HEK293 (cell line): Measurements from ENCODE around the gene NUP210.

Source experiments
- CTCF ChIA-PET: fragments of 350-600 bp; formaldehyde crosslinking; extraction: SDS; loops from one replicate; lab custom pipeline; 2021; ENCODE audit warnings: antibody characterized with exemption; lab: Yijun Ruan, JAX
- POLR2A ChIA-PET: fragments of 300-600 bp; formaldehyde crosslinking; extraction: SDS; loops from one replicate; lab custom pipeline; 2020; ENCODE audit warnings: antibody characterized with exemption, inconsistent platforms; lab: Yijun Ruan, JAX
- H3K27ac ChIP-seq: fragments of 200-500 bp; sonication (Bioruptor generic); 2 replicates; pipeline ENCODE4 v1.5.1; 2014; ENCODE audit warnings: low read depth, low read length, control low read depth, inconsistent platforms; ENCODE audit errors: extremely low read depth
- H3K36me3 ChIP-seq, 2 experiments: fragments of 200-500 bp in 1 of 2; sonication (Bioruptor generic) in 1 of 2; 1 replicate in 1 of 2; 2 replicates in 1 of 2; pipeline ENCODE4 v1.5.1; 2014 to 2017; ENCODE audit warnings: inconsistent platforms in 2 of 2, low read length in 2 of 2; ENCODE audit not compliant: control insufficient read depth in 2 of 2, insufficient read depth in 1 of 2
- H3K4me1 ChIP-seq: fragments of 200-500 bp; sonication (Bioruptor generic); 2 replicates; pipeline ENCODE4 v1.5.1; 2014; ENCODE audit warnings: mild to moderate bottlenecking, low read length, inconsistent platforms; ENCODE audit not compliant: control insufficient read depth, insufficient read depth
- H3K4me3 ChIP-seq: 2 replicates; pipeline ENCODE4 v1.5.1; 2011; ENCODE audit warnings: low read depth, mild to moderate bottlenecking, control low read depth, low read length, moderate library complexity
- H3K9me3 ChIP-seq: fragments of 200-500 bp; sonication (Bioruptor generic); 2 replicates; pipeline ENCODE4 v1.5.1; 2014; ENCODE audit warnings: low read depth, low read length, inconsistent platforms; ENCODE audit not compliant: control insufficient read depth, insufficient read depth
- KLF7 ChIP-seq: fragments of 450-650 bp; formaldehyde crosslinking; IDR thresholded peaks from 2 replicates; pipeline ENCODE4 v1.5.1; 2016; ENCODE audit warnings: missing biosample characterization, missing genetic modification characterization, borderline replicate concordance
- KLF8 ChIP-seq: fragments of 450-650 bp; formaldehyde crosslinking; IDR thresholded peaks from 2 replicates; pipeline ENCODE4 v1.5.1; 2016; ENCODE audit warnings: missing biosample characterization, missing genetic modification characterization
- RBAK ChIP-seq: fragments of 450-650 bp; formaldehyde crosslinking; IDR thresholded peaks from 2 replicates; pipeline ENCODE4 v1.5.1; 2016; ENCODE audit warnings: missing biosample characterization, missing genetic modification characterization
- SP3 ChIP-seq: fragments of 450-650 bp; formaldehyde crosslinking; IDR thresholded peaks from 2 replicates; pipeline ENCODE4 v1.5.1; 2016; ENCODE audit warnings: missing biosample characterization, missing genetic modification characterization
- ZBTB20 ChIP-seq: fragments of 450-650 bp; formaldehyde crosslinking; IDR thresholded peaks from 2 replicates; pipeline ENCODE4 v1.5.1; 2016; ENCODE audit warnings: missing biosample characterization, missing genetic modification characterization
- ZNF211 ChIP-seq: fragments of 450-650 bp; formaldehyde crosslinking; IDR thresholded peaks from 2 replicates; pipeline ENCODE4 v1.5.1; 2016; ENCODE audit warnings: low read depth, missing biosample characterization, missing genetic modification characterization
- ZNF223 ChIP-seq: fragments of 450-650 bp; formaldehyde crosslinking; IDR thresholded peaks from 2 replicates; pipeline ENCODE4 v1.5.1; 2016; ENCODE audit warnings: missing biosample characterization, missing genetic modification characterization
- ZNF274 ChIP-seq, 2 experiments: fragments of 200-500 bp in 1 of 2; fragments of 450-650 bp in 1 of 2; sonication (Bioruptor generic) in 1 of 2; formaldehyde crosslinking in 1 of 2; IDR thresholded peaks; 2 replicates each; pipeline versions ENCODE4 v1.5.1 to v1.6.1; 2014 to 2016; ENCODE audit warnings: borderline replicate concordance in 1 of 2, inconsistent platforms in 1 of 2, low read length in 1 of 2, missing biosample characterization in 1 of 2, missing genetic modification characterization in 1 of 2
- ZNF510 ChIP-seq: fragments of 450-650 bp; formaldehyde crosslinking; IDR thresholded peaks from 2 replicates; pipeline ENCODE4 v1.5.1; 2018; ENCODE audit warnings: mild to moderate bottlenecking, missing genetic modification characterization, missing biosample characterization; ENCODE audit not compliant: insufficient replicate concordance
- ZNF521 ChIP-seq: fragments of 450-650 bp; formaldehyde crosslinking; IDR thresholded peaks from 2 replicates; pipeline ENCODE4 v1.5.1; 2017; ENCODE audit warnings: missing biosample characterization, mild to moderate bottlenecking, missing genetic modification characterization
- ZNF530 ChIP-seq: fragments of 450-650 bp; formaldehyde crosslinking; IDR thresholded peaks from 2 replicates; pipeline ENCODE4 v1.5.1; 2016; ENCODE audit warnings: low read depth, missing biosample characterization, missing genetic modification characterization
- ZNF596 ChIP-seq: fragments of 450-650 bp; IDR thresholded peaks from 2 replicates; pipeline ENCODE4 v1.5.0; 2018; ENCODE audit warnings: missing biosample characterization, mild to moderate bottlenecking, missing genetic modification characterization, moderate library complexity
- ZNF621 ChIP-seq: fragments of 450-650 bp; formaldehyde crosslinking; IDR thresholded peaks from 2 replicates; pipeline ENCODE4 v1.5.1; 2017; ENCODE audit warnings: missing biosample characterization, missing genetic modification characterization
- ZNF623 ChIP-seq: fragments of 450-650 bp; formaldehyde crosslinking; IDR thresholded peaks from 2 replicates; pipeline ENCODE4 v1.5.1; 2016; ENCODE audit warnings: missing biosample characterization, missing genetic modification characterization
- ZNF629 ChIP-seq: fragments of 450-650 bp; formaldehyde crosslinking; IDR thresholded peaks from 2 replicates; pipeline ENCODE4 v1.5.1; 2017; ENCODE audit warnings: missing biosample characterization, missing genetic modification characterization
- ZNF707 ChIP-seq: fragments of 450-650 bp; formaldehyde crosslinking; IDR thresholded peaks from 2 replicates; pipeline ENCODE4 v1.5.1; 2016; ENCODE audit warnings: missing biosample characterization, missing genetic modification characterization
- ZNF792 ChIP-seq: fragments of 450-650 bp; formaldehyde crosslinking; IDR thresholded peaks from 2 replicates; pipeline ENCODE4 v1.5.1; 2016; ENCODE audit warnings: missing biosample characterization, missing genetic modification characterization
- TF ChIP-seq, protein P1 (sequence below): fragments of 450-650 bp; formaldehyde crosslinking; IDR thresholded peaks from 2 replicates; pipeline ENCODE4 v1.5.1; 2016; ENCODE audit warnings: missing biosample characterization, missing genetic modification characterization
- TF ChIP-seq, protein P2 (sequence below): fragments of 450-650 bp; formaldehyde crosslinking; IDR thresholded peaks from 2 replicates; pipeline ENCODE4 v1.5.1; 2016; ENCODE audit warnings: missing biosample characterization, missing genetic modification characterization
- TF ChIP-seq, protein P3 (sequence below): fragments of 450-650 bp; formaldehyde crosslinking; IDR thresholded peaks from 2 replicates; pipeline ENCODE4; 2016; ENCODE audit warnings: missing biosample characterization, missing genetic modification characterization

Gene NUP210

DNA sequence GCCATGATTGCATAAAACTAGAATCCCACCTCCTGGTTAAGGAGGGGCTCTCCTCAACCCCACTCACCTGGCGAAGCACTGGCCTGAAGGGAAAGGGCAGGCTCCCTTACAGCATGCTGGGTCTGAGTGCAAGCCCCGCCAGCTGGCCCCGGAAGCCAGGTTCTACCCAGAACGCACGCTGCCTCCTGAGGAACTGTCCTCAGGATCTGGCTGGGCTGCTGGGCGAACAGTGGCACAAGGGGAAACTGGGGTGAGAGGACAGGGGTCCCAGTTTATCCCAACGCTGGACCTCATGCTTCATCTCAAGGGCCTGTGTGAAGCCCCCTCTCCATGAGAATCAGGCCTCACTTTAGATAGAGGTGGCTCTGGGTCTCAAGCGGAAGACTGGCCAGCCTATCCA, 47.5 kb downstream of the NUP210 start:
- Histone ChIP-seq H3K4me1 (no peaks in the 10 kb centered on the region), H3K36me3 (peaks cover 19 to 93% of the 10 kb centered on the region in 2 experiments; a peak in 2 of 3 replicates), H3K4me3 (no peak overlapping the region), H3K27ac (no peak overlapping the region), H3K9me3 (no peaks in the 10 kb centered on the region)
- ChIA-PET POLR2A (no interaction called here), CTCF (no interaction called here)
- TF ChIP-seq ZNF223 (tag by site-specific recombination) (no peak), ZNF707 (no peak), ZNF530 (tag by site-specific recombination) (no peak), ZNF596 (no peak), RBAK (no peak), ZBTB20 (tag by site-specific recombination) (no peak), ZNF274 (IDR thresholded peaks at IDR 0.05; ENCODE audit: low read length) (no peak), ZNF274 (tag by site-specific recombination; IDR thresholded peaks at IDR 0.05; ENCODE audit: borderline replicate concordance) (no peak), ZNF629 (no peak), SP3 (tag by site-specific recombination) (no peak), ZNF521 (tag by site-specific recombination) (no peak), ZNF792 (no peak), KLF8 (tag by site-specific recombination) (no peak), ZNF510 (no peak), ZNF621 (tag by site-specific recombination) (no peak), ZNF211 (tag by site-specific recombination) (no peak)
- TF ChIP-seq, protein P1, sequence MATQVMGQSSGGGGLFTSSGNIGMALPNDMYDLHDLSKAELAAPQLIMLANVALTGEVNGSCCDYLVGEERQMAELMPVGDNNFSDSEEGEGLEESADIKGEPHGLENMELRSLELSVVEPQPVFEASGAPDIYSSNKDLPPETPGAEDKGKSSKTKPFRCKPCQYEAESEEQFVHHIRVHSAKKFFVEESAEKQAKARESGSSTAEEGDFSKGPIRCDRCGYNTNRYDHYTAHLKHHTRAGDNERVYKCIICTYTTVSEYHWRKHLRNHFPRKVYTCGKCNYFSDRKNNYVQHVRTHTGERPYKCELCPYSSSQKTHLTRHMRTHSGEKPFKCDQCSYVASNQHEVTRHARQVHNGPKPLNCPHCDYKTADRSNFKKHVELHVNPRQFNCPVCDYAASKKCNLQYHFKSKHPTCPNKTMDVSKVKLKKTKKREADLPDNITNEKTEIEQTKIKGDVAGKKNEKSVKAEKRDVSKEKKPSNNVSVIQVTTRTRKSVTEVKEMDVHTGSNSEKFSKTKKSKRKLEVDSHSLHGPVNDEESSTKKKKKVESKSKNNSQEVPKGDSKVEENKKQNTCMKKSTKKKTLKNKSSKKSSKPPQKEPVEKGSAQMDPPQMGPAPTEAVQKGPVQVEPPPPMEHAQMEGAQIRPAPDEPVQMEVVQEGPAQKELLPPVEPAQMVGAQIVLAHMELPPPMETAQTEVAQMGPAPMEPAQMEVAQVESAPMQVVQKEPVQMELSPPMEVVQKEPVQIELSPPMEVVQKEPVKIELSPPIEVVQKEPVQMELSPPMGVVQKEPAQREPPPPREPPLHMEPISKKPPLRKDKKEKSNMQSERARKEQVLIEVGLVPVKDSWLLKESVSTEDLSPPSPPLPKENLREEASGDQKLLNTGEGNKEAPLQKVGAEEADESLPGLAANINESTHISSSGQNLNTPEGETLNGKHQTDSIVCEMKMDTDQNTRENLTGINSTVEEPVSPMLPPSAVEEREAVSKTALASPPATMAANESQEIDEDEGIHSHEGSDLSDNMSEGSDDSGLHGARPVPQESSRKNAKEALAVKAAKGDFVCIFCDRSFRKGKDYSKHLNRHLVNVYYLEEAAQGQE (tag by site-specific recombination): no peak
- TF ChIP-seq, protein P2, sequence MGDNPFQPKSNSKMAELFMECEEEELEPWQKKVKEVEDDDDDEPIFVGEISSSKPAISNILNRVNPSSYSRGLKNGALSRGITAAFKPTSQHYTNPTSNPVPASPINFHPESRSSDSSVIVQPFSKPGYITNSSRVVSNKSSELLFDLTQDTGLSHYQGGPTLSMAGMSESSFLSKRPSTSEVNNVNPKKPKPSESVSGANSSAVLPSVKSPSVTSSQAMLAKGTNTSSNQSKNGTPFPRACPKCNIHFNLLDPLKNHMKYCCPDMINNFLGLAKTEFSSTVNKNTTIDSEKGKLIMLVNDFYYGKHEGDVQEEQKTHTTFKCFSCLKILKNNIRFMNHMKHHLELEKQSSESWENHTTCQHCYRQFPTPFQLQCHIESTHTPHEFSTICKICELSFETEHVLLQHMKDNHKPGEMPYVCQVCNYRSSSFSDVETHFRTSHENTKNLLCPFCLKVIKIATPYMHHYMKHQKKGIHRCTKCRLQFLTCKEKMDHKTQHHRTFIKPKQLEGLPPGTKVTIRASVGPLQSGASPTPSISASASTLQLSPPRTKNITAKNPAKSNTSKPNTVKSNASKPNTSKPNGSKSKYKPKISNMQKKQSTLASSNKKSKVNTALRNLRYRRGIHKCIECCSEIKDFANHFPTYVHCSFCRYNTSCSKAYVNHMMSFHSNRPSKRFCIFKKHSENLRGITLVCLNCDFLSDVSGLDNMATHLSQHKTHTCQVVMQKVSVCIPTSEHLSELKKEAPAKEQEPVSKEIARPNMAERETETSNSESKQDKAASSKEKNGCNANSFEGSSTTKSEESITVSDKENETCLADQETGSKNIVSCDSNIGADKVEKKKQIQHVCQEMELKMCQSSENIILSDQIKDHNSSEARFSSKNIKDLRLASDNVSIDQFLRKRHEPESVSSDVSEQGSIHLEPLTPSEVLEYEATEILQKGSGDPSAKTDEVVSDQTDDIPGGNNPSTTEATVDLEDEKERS (tag by site-specific recombination): no peak
- TF ChIP-seq, protein P3, sequence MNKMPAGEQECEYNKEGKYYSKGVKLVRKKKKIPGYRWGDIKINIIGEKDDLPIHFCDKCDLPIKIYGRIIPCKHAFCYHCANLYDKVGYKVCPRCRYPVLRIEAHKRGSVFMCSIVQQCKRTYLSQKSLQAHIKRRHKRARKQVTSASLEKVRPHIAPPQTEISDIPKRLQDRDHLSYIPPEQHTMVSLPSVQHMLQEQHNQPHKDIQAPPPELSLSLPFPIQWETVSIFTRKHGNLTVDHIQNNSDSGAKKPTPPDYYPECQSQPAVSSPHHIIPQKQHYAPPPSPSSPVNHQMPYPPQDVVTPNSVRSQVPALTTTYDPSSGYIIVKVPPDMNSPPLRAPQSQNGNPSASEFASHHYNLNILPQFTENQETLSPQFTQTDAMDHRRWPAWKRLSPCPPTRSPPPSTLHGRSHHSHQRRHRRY (tag by site-specific recombination): no peak
- TF ChIP-seq, all 188 proteins: peak for 0

DNA sequence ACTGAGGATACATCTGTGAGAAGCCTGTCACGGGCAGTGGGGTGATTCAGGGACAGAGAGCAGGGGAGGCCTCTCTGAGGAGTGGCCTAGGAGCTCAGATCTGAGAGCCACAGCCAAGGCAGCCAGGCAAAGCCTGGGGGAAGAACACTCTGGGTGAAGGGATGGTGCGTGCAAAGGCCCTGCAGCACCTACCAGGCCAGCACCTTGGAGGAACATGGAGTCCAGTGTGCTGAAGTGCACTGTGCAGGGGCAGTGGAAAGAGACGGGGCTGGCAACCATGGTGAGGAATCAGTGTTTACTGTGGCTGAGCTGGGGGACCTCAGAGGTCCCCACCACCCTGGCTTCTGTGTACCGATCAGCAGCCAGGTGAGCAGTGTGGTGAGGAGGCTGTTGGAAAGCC, 48.0 kb downstream of the NUP210 start:
- peak; percentile 92 for TF ChIP-seq ZNF623
- no peak for TF ChIP-seq KLF7
- Histone ChIP-seq H3K36me3 (peaks cover 19 to 92% of the 10 kb centered on the region in 2 experiments; a peak in 2 of 3 replicates), H3K9me3 (no peaks in the 10 kb centered on the region), H3K4me3 (no peak overlapping the region), H3K27ac (no peak overlapping the region), H3K4me1 (no peaks in the 10 kb centered on the region)
- POLR2A ChIA-PET: no interaction called here
- CTCF ChIA-PET: no interaction called here
